Stimulated activated CD4-positive, alpha-beta T cell treated with anti-CD3 and anti-CD28 coated beads, TNF-alpha, amount 100 ng/mL, for 4 hours (primary cell): ENCODE measurements around the gene B4GALT5.

Source experiments
- DNase-seq, 3 experiments: peaks; one replicate each; pipeline ENCODE4 v3.0.0-alpha.2; 2020; ENCODE audit warnings: low read depth in 3 of 3

The B4GALT5 gene

GRCh38 chr20:49607568-49607967 is 106.1 kb downstream of the B4GALT5 start:
- DNase-seq, result no peak

GRCh38 chr20:49603209-49603627 is 110.5 kb downstream of the B4GALT5 start:
- DNase-seq, result no peak

GRCh38 chr20:49602345-49603208 is 111.1 kb downstream of the B4GALT5 start:
- no peak for DNase-seq

DNA sequence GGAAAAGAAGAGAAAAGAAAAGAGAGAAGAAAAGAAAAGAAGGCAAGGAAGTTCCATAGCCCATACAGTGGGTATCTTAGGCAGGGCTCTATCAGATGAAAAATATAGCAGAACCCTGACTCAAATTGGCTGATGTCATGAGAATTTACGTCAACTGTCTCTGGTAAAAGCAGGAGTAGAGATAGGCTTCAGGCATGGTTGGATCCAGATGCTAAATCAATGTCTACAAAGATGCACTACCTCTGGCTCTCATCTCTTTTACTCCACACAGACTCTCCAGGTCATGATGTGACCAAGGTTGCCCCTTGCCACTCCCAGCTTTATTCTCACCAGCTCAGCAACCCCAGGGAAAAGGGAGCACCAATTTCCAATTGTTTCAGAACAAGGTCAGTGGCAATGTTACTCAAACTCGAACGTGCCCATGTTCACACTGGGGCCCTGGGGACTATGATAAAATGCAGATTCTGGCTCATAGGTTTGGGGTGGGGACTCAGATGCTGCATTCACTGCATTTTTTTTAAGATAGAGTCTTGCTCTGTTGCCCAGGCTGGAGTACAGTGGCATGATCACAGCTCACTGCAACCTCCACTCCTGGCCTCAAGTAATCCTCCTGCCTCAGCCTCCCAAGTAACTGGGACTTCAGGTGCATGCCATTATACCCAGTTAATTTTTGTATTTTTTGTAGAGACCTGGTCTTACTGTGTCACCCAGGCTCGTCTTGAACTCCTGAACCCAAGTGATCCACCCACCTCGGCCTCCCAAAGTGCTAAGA is 112.3 kb downstream of the B4GALT5 start:
- no peak for DNase-seq

GRCh38 chr20:49599746-49600113 is 113.9 kb downstream of the B4GALT5 start:
- no peak for DNase-seq

DNA sequence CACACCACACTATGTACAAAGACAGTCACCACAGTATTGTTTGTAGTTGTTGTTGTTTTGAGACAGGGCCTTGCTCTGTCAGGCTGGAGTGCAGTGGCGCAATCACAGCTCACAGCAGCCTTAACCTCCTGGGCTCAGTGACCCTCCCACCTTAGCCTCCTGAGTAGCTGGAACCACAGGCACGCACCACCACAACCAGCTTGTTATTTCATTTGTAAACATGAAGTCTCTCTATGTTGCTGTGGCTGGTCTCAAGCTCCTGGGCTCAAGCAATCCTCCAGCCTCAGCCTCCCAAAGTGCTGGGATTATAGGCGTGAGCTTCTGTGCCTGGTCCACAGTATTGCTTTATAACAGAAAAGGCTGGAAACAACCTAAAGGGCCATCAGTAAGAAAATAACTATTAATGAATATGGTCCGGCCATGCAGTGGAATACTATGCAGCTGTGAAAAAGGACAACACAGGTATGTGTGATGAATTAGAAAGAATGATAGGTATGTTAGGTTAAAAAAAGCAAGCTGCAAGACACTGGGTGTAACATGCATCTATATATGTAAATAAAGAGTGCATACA is 115.8 kb downstream of the B4GALT5 start:
- DNase-seq, result no peak

- peak in 2 of 3 experiments; percentile 15 to 42 for DNase-seq
Measured at GRCh38 chr20:49595811-49596561, 117.7 kb downstream of the B4GALT5 start.

GRCh38 chr20:49595346-49595745 is 118.3 kb downstream of the B4GALT5 start:
- no peak for DNase-seq

DNA sequence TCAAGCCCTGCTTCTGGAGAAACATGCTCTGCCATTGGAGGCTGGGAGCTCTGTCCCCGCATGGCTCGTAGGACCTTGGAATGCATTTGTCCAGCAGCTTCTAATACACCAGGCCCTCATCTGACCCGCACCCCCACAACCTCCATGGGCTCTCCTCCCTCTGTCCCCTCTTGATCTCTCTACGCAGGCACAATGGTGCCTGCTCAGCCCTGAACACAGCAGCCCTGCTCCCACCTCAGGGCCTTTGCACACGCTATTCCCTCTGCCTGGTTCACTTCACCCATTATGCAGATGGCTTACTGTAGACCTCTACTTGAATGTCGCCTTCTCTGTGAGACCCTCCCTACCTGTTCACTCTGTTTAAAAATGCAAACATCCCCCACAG is 118.8 kb downstream of the B4GALT5 start:
- no peak for DNase-seq

GRCh38 chr20:49594143-49594930 is 119.3 kb downstream of the B4GALT5 start:
- peak in 2 of 3 experiments; percentile 8 to 39 for DNase-seq

- no peak for DNase-seq
Measured at GRCh38 chr20:49593466-49594142, 120.1 kb downstream of the B4GALT5 start.

- DNase-seq, result no peak
Measured at GRCh38 chr20:49592120-49592519, 121.6 kb downstream of the B4GALT5 start.

GRCh38 chr20:49591217-49591865 is 122.3 kb downstream of the B4GALT5 start:
- DNase-seq, result no peak

- DNase-seq, result no peak
Measured at GRCh38 chr20:49590163-49591017, 123.3 kb downstream of the B4GALT5 start.

- DNase-seq, result no peak
Measured at GRCh38 chr20:49589747-49590146, 123.9 kb downstream of the B4GALT5 start.

GRCh38 chr20:49587111-49587570 is 126.5 kb downstream of the B4GALT5 start:
- no peak for DNase-seq

DNA sequence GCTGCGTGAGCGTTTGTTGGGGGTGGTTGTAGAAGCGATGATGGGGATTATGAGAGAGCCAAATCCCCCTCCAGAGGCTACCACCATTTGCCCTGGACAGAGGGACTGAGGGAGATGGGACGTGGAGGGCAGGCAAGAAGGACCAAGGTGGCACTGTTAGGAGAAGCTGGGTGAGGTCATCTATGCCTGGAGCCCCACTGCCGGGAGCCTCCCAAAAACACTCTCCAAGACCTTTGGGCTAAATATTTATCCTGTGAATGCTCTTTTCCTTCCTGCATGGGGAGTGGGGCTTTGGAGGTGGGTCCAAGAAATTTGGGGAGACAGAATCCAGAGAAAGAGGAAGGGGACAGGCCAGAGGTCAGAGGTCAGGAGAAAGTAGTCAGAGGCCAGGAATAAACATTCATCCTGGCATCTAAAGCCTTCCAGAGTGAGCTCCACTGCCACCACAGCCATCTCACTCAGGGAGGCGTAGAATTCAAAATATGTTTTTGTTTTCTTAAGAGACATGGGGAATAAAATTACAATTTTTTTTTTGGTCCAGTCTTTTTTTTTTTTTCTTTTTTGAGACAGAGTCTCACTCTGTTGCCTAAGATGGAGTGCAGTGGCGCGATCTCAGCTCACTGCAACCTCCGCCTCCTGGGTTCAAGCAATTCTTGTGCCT is 128.0 kb downstream of the B4GALT5 start:
- no peak for DNase-seq
